Measurements from ENCODE around the gene CDC42BPA.
"Not testable (repeated sequence)": the region's sequence is repeated elsewhere in the genome, so short reads cannot be mapped to it uniquely, and the experiment has no call there.

CDC42BPA gene

DNA sequence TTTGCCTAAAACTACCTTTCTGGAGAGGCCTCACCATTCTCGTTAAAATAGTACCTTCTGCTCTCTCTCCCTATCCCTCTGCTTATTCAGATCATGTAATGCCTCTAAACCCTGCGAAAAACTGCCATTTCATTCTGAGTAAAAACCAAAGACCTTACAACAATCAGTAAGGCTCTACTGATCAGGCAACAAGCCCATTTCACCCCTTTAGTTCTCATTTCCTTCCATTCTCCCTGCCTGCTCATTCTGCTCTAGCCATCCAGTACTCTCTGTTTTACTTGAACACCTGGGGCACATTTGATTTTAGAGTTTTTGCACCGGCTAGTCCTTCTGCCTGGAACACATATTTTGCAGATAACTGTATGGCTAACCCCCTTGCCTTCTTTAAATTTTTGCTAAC, 190.4 kb downstream of the CDC42BPA start:
- DNase-seq: no peak

DNA sequence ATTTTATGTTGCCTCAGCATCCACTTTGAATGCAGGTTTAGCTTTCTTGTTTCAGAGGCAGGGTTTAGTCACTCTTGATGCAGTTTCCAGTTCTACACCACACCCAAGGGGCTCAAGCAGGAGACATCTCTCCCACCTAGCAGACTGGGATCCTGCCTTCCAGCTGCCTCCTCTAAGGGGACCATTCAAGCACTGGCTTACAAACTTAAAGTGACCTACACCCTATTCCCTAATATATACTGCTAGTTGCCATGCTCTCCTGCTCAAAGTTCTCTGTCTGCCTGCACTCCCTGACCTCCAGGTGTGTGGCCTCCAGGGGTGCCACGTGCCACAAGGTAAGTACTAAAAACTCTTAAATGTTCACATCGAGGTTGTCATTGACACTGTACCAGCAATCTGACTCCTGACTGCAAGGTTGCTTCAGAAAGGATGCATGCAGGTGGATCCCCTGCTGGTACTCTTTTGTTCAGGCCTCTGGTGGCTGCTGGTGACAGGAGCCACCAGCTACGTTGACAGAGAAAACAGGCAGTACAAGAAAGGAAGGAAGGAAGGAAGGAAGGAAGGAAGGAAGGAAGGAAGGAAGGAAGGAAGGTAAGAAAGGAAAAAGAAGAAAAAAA, 192.3 kb downstream of the CDC42BPA start:
- no peak for DNase-seq

DNA sequence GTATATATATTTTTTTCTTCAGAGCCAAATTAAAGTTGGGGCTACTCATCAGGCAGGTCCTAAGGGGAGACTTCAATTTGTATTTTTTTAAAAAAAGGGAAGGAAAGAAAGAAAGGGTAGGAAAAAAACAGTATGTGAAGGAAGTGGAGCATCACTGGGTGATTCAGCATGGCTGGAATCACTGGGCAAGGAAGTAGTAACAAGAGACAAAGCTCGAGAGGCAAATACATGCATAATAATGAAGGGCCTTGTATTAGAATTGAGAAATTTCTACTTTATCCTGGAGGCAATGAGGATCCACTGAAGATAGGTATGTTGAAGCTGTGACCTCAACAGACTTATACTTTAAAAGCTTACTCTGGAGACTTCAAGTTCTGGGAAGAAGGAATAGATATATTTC, 193.8 kb downstream of the CDC42BPA start:
- no peak for DNase-seq

DNA sequence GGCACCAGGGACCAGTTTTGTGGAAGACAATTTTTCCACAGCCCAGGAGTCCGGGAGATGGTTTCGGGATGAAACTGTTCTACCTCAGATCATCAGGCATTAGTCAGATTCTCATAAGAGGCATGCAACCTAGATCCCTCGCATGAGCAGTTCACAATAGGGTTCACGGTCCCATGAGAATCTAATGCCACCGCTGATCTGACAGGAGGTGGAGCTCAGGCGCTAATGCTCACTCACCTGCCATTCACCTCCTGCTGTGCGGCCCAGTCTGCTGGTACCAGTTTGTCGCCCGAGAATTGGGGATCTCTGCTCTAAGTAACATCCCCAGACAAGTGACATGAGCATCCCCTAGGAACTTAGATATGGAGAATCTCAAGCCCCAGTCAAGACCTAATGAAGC, 197.5 kb downstream of the CDC42BPA start:
- no peak for DNase-seq

DNA sequence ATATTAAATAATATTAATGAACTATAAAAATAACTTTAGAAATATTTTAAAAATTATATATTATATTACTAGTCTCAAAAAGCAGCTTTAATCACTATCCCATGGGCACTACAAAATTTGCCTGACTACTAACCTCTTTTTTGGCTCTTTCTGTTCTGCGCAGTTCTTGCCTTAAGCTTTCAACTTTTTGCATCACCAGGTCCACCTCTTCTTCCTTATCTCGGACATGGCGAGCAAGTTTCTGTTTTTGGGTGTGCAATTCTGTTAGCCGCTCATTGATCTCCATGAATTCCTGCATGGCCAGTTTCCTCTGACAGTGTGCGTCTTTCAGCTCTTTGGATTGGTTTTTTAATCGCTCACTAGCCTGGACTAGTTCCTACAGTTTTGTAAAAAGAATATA, 205.8 kb downstream of the CDC42BPA start:
- DNase-seq: no peak

DNA sequence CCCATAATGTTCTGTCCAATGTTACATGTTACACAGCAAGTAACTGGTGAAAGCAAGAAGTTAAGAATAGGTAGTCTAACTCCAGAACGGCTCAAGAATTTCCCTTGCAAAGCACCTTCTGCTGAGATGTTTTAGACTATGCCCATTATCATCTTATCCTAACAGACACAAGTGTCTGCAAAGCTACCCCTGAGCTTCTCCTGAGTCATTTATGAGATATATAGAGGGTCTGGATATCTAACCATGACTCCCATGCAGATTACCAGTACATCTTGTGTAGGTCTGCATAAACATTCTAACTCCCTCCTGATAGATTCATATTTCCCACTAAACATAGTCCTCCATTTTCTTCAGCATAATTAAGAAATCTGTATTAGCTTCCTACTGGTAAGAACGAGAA, 206.5 kb downstream of the CDC42BPA start:
- DNase-seq: no peak

DNA sequence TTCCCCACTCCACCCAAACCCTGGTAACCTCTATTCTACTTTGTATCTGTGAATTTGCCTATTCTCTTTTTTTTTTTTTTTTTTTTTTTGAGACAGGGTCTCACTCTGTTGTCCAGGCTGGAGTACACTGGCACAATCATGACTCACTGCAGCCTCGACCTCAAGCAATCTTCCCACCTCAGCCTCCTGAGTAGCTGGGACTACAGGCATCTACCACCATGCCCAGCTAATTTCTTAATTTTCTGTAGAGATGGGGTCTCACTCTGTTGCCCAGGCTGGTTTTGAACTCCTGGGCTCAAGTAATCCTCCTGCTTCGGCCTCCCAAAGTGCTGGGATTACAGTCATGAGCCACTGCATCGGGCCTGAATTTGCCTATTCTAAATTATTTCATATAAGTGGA, 213.0 kb downstream of the CDC42BPA start:
- not testable (repeated sequence) for DNase-seq

DNA sequence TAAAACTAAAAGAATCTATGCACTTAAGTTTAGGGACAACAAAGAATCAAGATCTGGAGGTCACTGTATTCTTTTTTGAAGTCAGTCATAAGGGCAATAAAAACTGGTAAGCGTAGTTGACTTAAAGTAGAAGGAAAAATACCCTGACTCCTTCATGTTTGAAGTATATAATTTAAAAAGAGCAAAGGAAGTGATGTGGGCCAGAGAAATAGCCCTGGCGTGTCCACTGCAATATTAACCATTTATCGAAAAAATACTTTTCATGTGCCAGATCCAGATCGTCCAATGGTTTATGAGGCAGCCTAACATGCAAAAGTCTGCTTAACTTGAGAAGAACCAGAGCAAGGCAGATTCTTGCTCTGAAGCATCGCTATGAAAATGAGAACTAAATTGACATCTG, 216.2 kb downstream of the CDC42BPA start:
- DNase-seq: no peak

DNA sequence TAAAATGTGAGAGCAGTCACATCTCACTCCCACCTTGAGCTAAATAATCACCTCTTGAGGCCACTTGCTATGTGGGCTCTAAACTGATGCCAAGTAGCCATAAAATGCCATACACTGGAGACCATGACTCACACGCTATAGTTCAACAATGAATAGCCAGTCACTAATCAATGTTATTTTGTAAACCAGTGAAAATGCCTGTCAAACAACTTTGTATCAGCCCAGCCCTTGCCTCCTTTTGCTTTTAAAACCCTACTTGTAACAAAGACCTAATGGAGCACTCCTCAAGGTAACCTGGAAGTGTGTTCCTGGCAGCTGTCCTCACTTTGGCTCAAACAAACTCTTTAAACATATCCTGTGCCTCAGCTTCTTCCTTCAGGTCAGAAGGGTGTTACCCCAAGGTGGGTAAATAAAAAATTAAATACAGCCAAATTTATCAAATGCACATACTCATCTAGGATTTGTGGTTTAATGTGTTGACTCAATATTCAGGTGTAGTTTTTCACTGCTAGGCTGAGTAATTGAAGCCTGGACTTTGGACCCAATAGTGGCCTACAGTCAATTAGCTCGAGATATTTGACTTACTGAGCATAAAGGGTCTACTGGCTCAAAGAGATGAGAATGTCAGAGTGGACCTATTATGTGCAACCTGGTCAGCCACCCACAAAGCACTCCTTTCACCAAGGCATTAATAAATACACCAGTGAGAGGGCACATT, 223.9 kb downstream of the CDC42BPA start:
- DNase-seq: no peak

DNA sequence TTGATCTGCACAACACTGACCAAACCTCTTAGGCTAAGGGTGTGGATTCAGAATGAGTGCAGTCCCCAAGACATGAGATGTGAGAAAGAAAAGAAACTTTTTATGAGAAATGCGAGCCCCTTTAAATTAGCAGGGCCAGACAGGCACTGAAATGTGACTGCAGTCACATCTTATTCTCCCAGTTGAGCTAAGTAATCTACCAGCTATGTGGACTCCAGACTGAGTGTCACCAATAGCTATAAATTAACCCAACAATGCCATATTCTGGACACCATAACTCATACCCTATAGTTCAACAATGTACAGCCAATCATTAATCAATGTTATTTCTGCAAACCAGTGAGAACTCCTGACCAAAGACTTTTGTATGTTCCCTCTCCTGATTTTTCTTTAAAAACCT, 225.0 kb downstream of the CDC42BPA start:
- no peak for DNase-seq

DNA sequence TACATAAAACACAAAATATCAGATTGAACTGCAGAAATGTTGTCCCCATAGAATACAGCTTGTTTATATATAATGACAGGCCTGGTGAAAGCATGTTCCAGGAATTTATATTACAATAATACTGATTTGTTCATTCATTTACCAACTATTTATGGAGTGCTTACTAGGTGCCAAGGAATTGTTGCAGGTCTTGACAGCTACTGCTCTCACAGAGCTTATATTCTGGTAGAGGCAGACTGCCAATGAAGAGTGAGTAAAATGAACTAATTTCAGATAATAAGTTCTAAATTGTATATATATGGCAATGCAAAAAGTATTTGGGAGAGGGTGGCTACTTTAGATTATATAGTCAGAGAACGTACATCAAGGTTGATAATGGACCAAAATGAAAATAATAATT, 226.2 kb downstream of the CDC42BPA start:
- no peak for DNase-seq

DNA sequence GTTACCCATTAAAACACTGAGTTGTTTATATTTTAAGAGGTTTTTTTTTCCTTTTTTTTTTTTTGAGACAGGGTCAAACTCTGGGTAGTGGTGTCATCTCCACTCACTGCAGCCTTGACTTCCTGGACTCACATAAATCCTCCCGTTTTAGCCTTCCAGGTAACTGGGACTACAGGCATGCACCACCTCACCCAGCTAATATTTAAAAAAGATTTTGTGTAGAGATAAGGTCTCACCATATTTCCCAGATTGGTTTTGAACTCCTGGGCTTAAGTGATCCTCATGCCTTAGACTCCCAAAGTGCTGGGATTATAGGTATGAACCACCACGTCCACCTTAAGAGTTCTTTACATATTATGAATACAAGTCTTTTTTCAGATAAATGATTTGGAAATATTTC, 231.7 kb downstream of the CDC42BPA start:
- DNase-seq: no peak

DNA sequence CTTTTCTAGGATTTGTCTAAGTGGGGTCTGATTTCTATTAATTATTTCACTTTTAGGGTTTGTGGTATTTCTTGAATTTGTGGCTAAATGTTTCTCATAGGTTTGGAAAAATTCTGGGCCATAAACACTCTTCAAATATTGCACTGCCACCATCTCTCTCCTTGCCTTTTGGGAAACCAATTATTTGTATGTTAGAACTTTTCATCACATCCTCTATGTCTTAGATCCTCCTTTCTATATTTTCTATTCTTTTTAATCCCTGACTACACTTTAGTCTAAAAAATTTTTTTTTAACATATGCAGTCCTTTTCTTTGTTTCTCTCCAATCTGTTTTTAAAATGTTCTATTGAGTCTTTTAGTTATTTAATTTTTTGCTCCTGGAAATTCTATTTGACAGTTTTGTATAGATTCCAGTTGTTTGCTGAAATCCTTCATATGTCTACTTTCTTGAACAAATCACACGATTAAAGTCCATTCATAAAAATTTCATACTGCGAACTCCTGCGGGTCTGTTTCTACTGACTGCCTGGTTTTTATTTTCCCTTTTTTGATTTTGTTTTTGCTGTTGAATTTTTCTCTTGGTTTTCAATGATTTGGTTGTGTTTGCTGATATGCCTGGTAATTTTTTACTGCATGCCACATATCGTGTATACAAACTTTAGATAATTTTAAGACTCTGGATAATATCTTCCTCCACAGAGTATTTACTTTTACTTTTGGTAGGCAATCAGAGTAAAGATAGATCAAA, 235.1 kb downstream of the CDC42BPA start:
- DNase-seq: no peak

DNA sequence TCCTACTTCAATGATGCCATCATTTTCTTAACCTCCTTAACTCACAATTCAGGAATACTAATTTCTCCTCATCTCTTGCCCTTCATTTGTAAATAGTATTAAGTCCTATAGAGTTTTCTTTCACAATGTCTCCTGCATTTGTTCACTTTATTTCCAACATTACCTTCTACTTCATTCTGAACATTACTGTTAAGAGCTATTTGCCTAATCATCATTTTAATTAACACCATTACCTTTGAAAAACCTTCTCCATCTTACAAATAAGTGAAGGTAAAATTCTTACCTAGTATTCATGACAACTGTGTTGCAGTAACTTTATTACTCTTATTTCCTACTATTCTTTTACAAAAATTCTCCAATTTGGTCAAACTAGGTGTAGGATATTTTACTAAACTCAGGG, 240.5 kb downstream of the CDC42BPA start:
- DNase-seq: no peak

DNA sequence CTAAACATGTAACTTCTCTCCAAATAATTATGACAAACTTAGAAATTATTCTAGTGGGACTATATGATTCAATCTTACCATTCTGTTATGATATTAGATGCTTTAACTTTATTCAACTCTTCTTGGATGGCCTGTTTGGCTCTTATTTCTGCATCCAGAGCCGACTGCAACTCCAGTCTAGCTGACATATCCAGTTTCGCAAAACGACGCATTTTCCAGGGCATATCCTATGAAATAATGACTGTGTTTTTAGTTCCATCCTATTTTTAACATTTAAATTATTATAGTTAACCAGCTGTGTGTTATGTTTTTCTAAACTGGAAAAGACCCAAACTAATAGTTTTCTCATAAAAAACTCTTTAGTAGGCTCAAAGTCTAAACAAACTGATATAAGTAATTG, 244.5 kb downstream of the CDC42BPA start:
- DNase-seq: no peak

DNA sequence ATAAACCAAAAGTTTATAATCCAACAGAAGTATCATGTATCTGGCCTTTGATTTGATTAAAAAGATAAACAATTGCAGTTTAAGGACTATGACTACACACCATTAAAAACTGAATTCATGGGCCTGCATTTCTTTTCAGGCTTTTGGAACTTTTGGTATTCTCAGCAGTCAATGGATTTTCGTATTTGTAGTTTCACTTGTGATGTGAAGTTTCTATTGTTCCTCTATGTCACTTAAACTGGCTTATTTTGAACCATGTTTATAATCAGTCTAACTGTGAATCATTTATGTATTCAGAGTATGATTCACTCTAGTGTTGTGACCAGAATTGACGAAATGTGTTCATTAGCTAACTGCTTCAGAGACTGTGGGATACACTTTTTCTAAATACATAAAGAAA, 245.3 kb downstream of the CDC42BPA start:
- no peak for DNase-seq

DNA sequence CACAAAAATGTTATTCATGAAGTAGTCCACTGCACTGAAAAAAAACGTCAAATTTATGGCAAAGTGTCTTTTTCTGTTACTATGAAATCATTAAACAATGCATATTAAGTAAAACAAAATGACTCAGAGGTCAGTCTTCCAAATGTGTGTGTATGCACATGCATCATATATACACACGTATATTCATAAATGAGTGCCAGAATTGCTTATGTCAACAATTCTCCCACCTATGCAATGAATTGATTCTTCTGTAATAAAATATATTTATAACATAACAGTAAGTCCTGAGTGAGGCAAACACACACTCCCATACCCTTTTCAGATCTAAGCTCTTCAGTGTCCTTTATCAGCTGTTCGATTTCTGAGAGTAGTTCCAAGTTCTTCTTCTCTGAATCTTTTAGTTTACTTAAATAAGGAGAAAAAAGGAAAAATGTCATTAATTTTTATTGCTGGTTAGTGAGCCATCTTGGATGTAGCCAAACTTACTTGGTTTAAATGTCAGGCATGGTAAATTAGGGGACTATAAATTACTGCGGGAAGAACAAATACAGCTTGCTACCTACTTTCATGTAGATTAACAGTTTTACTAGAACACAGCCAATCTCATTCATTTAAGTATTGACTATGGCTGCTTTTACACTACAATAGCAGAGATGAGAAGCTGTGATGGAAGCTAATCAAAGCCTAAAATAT, 246.3 kb downstream of the CDC42BPA start:
- no peak for DNase-seq

DNA sequence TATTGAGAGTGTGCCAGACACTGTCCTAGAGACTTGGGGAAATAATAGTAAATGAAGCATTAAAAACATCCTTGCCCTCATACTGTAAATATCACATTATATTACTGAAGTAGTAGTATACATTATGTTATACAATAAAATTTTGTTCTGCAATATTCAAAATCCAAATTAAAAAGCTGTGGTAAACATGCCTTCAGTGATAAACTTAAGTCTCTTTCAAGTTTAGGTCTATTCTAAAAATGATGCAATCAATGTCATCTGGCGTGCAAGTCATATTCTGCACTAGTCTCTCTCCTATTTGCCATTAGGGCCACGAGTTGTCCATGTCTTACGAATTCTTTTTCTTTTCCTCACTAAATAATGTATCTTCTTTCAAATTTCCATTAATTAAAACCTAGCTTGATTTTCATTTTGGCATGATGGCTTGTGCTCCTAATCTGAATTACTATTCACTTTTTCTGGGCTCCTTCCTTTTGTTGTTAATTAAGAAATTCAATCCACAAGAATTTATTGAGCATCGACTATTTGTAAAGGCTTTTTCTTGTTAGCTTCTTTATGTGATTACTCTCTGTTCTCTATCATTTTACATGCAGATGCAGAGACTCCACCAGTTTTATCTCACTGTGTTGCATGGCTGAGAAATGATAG, 247.5 kb downstream of the CDC42BPA start:
- no peak for DNase-seq

DNA sequence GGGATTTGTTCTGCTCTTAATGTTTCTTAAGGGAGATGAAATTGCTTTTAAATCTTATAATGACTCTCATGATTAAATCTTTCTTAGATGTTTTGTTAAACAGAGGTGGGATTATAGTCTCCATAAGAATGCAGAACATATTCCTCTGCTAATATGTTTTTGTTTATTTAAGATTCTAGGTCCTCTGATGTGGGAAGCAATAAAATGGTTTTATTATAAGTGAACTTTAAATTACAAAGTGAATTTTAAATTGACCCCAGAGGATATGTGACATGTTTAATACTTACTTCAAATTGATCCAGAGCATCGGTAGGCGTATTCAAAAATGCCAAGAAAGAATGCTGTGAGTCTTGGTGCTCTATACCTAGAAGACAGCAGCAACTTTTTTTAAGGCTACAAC, 248.8 kb downstream of the CDC42BPA start:
- DNase-seq: no peak

DNA sequence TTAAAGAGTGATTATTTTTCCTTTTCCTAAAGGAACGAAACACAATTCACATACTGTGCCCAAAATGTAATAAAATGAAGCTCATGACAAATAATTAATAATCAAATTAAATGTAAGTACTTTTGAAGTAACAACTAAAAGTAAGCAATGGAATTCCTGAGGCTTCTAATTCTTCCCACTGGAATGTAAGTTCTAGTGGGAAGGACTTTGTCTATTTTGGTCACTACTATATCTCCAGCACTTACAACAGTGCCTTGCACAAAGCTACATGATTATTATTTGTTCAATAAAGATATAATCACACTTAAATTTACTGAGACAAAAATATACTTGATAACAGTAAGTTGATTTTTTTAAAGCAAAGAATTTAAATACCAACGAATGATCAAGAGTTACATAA, 249.4 kb downstream of the CDC42BPA start:
- DNase-seq: no peak

DNA sequence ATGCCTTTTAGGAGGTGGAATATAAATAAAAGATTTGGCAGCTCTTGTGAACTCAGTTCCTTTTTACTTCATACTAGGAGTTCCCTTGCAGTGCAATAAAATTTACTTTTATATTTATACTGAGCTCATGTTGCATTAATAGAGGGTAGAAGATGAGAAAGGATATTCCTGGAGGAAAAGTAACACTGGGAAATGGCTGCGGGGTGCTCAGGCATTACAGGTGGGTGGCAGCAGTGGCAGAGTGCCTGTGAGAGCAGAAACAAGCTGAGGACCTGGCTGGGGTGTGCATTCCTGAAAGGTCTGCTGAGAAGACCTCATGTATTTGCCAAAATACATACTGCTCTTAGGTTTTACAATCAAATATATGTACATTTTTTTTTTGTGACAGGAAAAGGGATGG, 251.3 kb downstream of the CDC42BPA start:
- DNase-seq: no peak

DNA sequence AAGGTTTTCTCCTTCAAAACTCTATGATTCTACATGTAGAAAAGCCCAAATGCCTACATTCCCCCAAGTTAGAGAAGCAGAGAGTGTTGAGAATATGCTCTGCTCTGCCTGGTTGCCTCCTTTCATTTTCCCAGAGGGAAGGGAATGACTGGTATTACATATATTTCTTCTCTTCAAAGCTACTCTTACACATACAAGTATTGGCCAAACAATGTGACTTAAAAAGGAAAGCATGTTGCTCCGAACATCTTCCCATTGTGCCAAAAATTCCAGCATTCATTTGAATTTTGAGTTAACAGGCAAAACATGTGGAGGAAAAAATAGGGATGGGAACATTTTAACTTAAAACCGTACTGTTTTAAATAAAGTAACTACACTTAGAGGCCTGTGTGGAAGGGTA, 253.0 kb downstream of the CDC42BPA start:
- no peak for DNase-seq

DNA sequence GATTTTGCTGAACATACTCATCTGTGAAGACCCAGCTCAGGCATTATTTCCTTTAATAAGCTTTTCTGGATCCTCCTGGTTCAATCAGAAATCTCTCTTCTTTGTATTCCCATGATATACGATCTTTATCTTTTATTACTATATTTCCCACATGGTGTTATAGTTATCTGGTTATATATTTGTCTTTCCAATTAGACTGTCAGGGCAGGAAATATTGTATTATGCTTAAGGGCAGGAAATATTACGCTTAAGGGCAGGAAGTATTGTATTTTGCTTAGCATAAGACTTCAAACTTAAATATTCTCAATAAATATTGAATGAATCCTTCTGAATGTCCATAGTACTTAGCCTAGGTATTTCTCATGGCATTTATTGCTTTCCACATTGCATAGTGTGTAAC, 256.0 kb downstream of the CDC42BPA start:
- no peak for DNase-seq
